ENCODE measurements around the gene BMAL1.

BMAL1 gene

DNA sequence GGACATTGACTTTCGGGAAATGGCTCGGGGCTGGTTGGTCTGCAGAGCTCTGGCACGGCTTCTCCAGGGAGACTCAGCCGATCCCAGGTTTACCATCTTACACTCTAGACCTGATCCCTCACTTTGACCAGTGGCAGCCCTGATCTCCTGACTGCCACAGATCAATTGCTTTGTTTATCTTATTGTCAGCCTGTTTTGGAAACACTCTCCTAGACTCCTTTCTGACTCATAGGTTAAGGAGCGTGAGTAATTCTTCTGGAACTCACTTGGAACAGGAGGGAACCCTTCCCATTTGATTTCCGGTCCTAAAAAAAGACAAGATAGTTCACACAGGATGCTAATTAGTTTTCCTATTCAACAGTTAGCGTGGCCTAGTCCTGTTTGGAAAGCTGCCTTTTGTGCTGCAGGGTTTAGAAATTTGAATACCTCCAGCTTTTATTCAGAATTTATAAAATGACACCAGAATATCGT, 16.0 kb upstream of the BMAL1 start:
- H3K4me3 ChIP-seq (ENCODE audit: low read depth in 1 of 2, low read length in 2 of 2), result peak overlapping the region in 1 of 2 donors; percentile 4
- peaks cover 12 to 28% of the 10 kb centered on the region in 2 donors for H3K4me1 ChIP-seq (ENCODE audit: control insufficient read depth in 1 of 2, insufficient read depth in 2 of 2, low read length in 2 of 2)
- no peaks in the 10 kb centered on the region for H3K36me3 ChIP-seq (ENCODE audit: control insufficient read depth in 1 of 2, insufficient read depth in 2 of 2, low read length in 2 of 2)
- no peaks in the 10 kb centered on the region for H3K27me3 ChIP-seq (ENCODE audit: low read depth, low read length)
- peak overlapping the region; percentile 67 for H3K27ac ChIP-seq (ENCODE audit: low read length)
- H3K9me3 ChIP-seq (ENCODE audit: control insufficient read depth in 1 of 2, low read length in 2 of 2), result no peaks in the 10 kb centered on the region

DNA sequence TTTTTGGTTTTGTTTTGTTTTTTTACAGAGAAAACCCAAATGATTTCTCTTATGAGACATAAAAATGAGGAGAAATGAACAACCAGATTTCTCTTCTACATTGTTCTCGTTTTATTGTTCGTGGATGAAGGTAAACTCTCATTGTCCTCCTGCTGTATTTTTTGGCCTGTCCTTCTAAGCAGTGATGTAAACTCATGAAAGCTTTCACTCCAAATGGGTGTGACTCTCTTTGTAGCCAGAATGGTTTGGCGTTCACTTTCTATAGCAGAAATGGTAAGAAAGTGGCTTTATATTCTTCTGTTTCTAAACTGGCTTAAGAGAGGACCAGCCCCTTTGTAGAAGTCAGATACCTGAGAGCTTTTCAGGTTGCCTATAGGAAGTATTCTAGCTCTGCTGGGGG, 15.5 kb upstream of the BMAL1 start:
- H3K27ac ChIP-seq (ENCODE audit: low read length), result peak overlapping the region; percentile 67
- H3K4me3 ChIP-seq (ENCODE audit: low read depth in 1 of 2, low read length in 2 of 2), result no peak overlapping the region
- no peaks in the 10 kb centered on the region for H3K27me3 ChIP-seq (ENCODE audit: low read depth, low read length)
- no peaks in the 10 kb centered on the region for H3K9me3 ChIP-seq (ENCODE audit: control insufficient read depth in 1 of 2, low read length in 2 of 2)
- H3K36me3 ChIP-seq (ENCODE audit: control insufficient read depth in 1 of 2, insufficient read depth in 2 of 2, low read length in 2 of 2), result no peaks in the 10 kb centered on the region
- H3K4me1 ChIP-seq (ENCODE audit: control insufficient read depth in 1 of 2, insufficient read depth in 2 of 2, low read length in 2 of 2), result peaks cover 12 to 28% of the 10 kb centered on the region in 2 donors

DNA sequence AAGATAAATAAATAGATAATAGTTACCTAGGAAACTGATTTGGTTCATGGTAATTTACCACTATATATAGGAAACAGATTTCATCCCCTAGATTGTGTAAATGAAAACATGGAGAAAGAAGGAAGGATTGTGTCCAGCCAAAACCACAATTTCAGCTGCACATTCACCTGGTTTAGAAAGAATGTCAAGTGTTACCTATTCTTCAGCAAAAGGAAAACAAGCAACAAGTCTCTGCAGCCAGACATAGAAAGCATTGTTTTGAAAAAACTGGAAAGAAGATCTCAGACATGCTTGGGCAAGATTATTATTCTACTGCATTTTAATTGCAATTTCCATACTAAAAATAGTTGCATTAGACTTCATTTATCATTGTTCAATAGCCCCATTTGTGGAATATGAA, 8.8 kb upstream of the BMAL1 start:
- H3K4me1 ChIP-seq (ENCODE audit: control insufficient read depth in 1 of 2, insufficient read depth in 2 of 2, low read length in 2 of 2), result no peaks in the 10 kb centered on the region
- no peaks in the 10 kb centered on the region for H3K36me3 ChIP-seq (ENCODE audit: control insufficient read depth in 1 of 2, insufficient read depth in 2 of 2, low read length in 2 of 2)
- no peak overlapping the region for H3K27ac ChIP-seq (ENCODE audit: low read length)
- peaks cover 5% of the 10 kb centered on the region for H3K27me3 ChIP-seq (ENCODE audit: low read depth, low read length)
- H3K9me3 ChIP-seq (ENCODE audit: control insufficient read depth in 1 of 2, low read length in 2 of 2), result no peaks in the 10 kb centered on the region
- no peak overlapping the region for H3K4me3 ChIP-seq (ENCODE audit: low read depth in 1 of 2, low read length in 2 of 2)

DNA sequence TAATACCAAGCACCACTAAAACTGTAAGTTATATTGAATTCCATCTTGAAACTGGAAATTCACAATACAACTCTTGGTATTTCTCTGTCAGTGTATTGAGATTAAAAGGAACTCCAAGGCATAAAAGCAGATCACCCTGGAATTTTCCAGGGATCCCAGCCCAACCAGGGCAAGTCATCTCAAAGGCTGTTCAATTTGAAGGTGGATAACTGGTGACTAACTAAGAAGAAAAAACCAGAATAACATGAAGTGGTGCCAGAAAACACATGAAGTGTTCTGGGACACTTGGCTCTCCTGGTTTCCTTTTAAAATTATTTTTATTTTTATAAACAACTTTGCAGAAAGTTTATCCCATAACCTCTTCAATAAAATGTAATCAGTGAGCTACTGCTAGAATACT, 7.8 kb upstream of the BMAL1 start:
- Histone ChIP-seq H3K9me3 (ENCODE audit: control insufficient read depth in 1 of 2, low read length in 2 of 2) (no peaks in the 10 kb centered on the region), H3K27me3 (ENCODE audit: low read depth, low read length) (peaks cover 5% of the 10 kb centered on the region), H3K36me3 (ENCODE audit: control insufficient read depth in 1 of 2, insufficient read depth in 2 of 2, low read length in 2 of 2) (no peaks in the 10 kb centered on the region), H3K4me1 (ENCODE audit: control insufficient read depth in 1 of 2, insufficient read depth in 2 of 2, low read length in 2 of 2) (no peaks in the 10 kb centered on the region), H3K27ac (ENCODE audit: low read length) (no peak overlapping the region), H3K4me3 (ENCODE audit: low read depth in 1 of 2, low read length in 2 of 2) (no peak overlapping the region)

DNA sequence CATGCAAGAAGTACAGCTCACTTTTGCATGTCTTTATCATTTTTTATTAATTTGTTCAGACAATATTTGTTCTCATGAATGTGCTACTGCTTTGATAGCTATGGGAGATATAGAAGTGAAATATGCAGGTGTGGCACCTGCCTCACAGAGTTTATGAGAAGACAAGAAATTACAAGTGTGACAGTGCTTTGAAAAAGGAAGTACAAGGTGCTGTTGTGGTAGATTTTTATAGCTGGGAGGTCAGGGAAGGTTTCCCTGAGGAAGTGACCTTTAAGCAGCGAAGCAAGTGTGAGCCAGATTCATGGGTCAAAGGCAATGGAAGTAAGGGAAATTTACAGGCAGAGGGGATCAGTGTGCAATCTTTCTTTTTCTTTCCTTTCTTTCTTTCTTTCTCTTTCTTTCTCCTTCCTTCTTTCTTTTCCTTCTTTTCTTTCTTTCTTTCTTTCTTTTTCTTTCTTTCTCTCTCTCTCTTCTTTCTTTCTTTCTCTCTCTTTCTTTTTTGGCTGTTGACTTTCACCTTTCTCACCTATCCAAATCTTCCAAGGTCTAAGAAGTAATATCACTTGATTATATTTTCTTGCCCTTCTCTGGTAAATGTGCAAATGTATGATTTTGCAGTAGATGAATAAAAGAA, 6.4 kb upstream of the BMAL1 start:
- Histone ChIP-seq H3K27me3 (ENCODE audit: low read depth, low read length) (peaks cover 5% of the 10 kb centered on the region), H3K4me1 (ENCODE audit: control insufficient read depth in 1 of 2, insufficient read depth in 2 of 2, low read length in 2 of 2) (peaks cover 0 to under 1% of the 10 kb centered on the region in 2 donors), H3K36me3 (ENCODE audit: control insufficient read depth in 1 of 2, insufficient read depth in 2 of 2, low read length in 2 of 2) (no peaks in the 10 kb centered on the region), H3K9me3 (ENCODE audit: control insufficient read depth in 1 of 2, low read length in 2 of 2) (no peaks in the 10 kb centered on the region), H3K27ac (ENCODE audit: low read length) (no peak overlapping the region), H3K4me3 (ENCODE audit: low read depth in 1 of 2, low read length in 2 of 2) (no peak overlapping the region)

DNA sequence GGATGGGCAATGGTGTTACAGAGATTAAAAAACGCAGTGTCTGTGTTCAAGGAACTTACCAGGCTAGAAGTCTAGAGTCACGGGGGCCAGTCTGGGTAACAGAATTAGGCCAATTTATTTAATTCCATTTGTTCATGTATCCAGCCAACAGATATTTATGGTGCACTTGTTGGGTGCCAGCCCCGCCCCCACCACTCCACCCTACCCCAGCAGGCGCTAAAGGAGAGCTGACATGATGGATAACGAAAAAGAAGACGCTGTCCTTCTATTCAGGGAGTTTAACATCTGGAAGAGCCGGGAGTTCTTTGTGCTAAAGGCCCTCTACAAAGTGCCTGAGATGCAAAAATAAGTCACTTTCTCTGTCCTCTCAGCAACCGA, 1.1 kb upstream of the BMAL1 start:
- peak overlapping the region; percentile 91 to 96 for H3K4me3 ChIP-seq (ENCODE audit: low read depth in 1 of 2, low read length in 2 of 2)
- H3K27me3 ChIP-seq (ENCODE audit: low read depth, low read length), result peaks cover 5% of the 10 kb centered on the region
- H3K27ac ChIP-seq (ENCODE audit: low read length), result peak overlapping the region; percentile 81
- H3K4me1 ChIP-seq (ENCODE audit: control insufficient read depth in 1 of 2, insufficient read depth in 2 of 2, low read length in 2 of 2), result peaks cover 6% of the 10 kb centered on the region in 2 donors
- H3K9me3 ChIP-seq (ENCODE audit: control insufficient read depth in 1 of 2, low read length in 2 of 2), result no peaks in the 10 kb centered on the region
- H3K36me3 ChIP-seq (ENCODE audit: control insufficient read depth in 1 of 2, insufficient read depth in 2 of 2, low read length in 2 of 2), result no peaks in the 10 kb centered on the region

DNA sequence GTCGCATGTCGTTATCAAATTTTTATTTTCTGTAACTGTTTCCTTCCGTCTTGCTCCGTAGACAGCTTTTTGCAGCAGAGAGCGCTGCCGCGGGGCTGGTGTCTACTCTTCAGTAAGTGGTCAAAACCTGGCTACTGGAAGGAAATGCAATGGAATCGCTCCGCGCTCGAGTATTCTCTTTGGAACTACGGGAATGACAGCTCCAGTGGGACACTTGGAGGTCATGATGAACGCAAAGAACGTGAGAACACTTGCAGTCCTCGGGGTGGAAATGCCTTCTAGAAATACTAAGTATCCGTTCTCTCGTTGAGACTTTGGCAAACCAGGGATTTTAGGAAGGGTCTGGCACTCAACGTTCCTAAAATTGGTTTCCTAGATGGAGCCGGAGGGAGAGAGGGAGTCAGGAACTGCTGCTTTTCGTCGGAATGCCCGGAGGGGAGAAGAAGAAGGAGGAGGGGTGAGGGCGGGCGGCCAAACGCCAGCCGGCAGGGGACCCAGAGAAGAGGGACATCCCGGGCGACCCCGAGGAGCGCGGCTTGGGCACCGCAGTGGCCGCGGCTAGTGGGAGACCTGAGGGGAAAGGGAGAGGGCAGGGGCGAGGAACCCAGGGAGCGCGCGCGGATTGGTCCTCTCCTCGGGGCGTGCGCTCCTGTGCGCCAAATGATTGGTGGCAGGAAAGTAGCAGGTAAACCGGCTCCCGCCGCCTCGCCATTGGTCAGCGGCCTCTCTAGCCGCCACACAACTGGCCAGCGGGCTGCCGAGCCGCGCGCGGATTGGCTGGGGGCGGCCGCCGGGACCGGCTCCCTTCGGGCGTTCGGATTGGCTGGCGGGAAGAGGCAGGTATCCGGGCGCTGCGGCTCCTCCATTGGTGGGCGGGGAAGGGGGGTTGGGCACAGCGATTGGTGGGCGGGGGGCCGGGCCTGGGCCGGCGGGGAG, 490 bp upstream of the BMAL1 start:
- peak overlapping the region; percentile 81 for H3K27ac ChIP-seq (ENCODE audit: low read length)
- no peaks in the 10 kb centered on the region for H3K36me3 ChIP-seq (ENCODE audit: control insufficient read depth in 1 of 2, insufficient read depth in 2 of 2, low read length in 2 of 2)
- H3K9me3 ChIP-seq (ENCODE audit: control insufficient read depth in 1 of 2, low read length in 2 of 2), result no peaks in the 10 kb centered on the region
- H3K27me3 ChIP-seq (ENCODE audit: low read depth, low read length), result peaks cover 5% of the 10 kb centered on the region
- H3K4me3 ChIP-seq (ENCODE audit: low read depth in 1 of 2, low read length in 2 of 2), result peak overlapping the region; percentile 91 to 96
- H3K4me1 ChIP-seq (ENCODE audit: control insufficient read depth in 1 of 2, insufficient read depth in 2 of 2, low read length in 2 of 2), result peaks cover 6% of the 10 kb centered on the region in 2 donors

DNA sequence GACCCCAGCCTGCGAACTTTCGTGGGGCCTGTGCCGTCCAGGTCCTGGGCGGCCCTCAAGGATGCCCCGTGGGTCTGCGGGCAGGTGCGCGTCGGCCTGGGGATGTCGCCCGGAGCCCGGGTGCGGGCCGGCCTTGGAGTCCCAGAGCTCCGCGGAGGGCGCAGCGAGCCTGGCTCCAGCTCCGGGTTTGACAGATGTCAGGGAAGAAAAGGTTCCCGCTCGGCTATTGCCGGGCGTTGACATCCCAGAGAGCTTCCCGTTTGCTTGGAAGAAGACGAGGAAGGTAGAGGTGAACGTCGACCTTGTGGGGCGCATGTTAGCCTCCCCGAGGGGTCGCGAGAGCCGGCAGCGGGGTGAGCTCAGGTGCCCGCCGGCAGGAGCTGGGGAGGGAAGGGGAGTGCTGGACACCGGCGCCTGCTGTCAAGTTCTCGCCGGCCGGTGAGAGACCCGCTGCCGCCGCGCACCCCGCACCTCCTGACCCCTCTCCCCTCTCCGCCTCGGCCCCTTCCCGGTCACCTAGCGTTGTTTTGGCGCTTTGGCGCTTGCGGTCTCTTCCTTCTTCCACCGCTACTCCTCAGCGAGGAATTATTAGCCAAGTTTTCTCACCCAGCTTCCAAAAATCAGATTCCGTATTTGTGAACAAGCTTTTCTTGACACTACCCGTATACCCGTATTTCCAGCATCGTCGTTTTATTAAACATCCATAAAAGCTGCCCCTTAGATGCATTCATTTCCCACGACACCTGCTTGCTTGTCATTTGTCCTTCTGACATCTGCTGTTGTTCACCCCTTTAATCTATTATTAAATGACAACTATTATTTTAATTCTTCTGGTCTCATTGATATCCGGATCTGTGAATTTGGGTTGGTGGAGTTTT, 1.3 kb downstream of the BMAL1 start:
- no peaks in the 10 kb centered on the region for H3K36me3 ChIP-seq (ENCODE audit: control insufficient read depth in 1 of 2, insufficient read depth in 2 of 2, low read length in 2 of 2)
- no peak overlapping the region for H3K27ac ChIP-seq (ENCODE audit: low read length)
- peaks cover 6% of the 10 kb centered on the region in 2 donors for H3K4me1 ChIP-seq (ENCODE audit: control insufficient read depth in 1 of 2, insufficient read depth in 2 of 2, low read length in 2 of 2)
- H3K27me3 ChIP-seq (ENCODE audit: low read depth, low read length), result no peaks in the 10 kb centered on the region
- H3K4me3 ChIP-seq (ENCODE audit: low read depth in 1 of 2, low read length in 2 of 2), result peak overlapping the region; percentile 72 to 96
- no peaks in the 10 kb centered on the region for H3K9me3 ChIP-seq (ENCODE audit: control insufficient read depth in 1 of 2, low read length in 2 of 2)

DNA sequence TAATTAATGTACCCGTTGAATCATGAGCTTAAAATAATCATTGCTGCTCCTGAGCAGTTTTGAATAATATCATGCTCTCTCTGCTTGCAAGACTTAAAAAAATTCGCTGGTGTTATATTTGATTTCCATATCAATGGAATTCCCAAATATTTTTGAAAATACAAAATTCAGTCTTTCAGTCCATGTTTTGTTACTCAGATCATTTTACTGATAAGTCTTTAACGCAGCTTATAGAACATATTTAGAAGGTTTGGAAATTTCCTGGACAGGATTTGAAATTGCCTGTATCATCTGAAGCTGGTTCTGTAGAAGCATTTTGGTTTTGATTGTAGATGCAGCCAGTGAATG, 1.9 kb downstream of the BMAL1 start:
- Histone ChIP-seq H3K4me3 (ENCODE audit: low read depth in 1 of 2, low read length in 2 of 2) (peak overlapping the region in 1 of 2 donors; percentile 72), H3K4me1 (ENCODE audit: control insufficient read depth in 1 of 2, insufficient read depth in 2 of 2, low read length in 2 of 2) (peaks cover 6% of the 10 kb centered on the region in 2 donors), H3K36me3 (ENCODE audit: control insufficient read depth in 1 of 2, insufficient read depth in 2 of 2, low read length in 2 of 2) (no peaks in the 10 kb centered on the region), H3K27me3 (ENCODE audit: low read depth, low read length) (no peaks in the 10 kb centered on the region), H3K27ac (ENCODE audit: low read length) (no peak overlapping the region), H3K9me3 (ENCODE audit: control insufficient read depth in 1 of 2, low read length in 2 of 2) (no peaks in the 10 kb centered on the region)

DNA sequence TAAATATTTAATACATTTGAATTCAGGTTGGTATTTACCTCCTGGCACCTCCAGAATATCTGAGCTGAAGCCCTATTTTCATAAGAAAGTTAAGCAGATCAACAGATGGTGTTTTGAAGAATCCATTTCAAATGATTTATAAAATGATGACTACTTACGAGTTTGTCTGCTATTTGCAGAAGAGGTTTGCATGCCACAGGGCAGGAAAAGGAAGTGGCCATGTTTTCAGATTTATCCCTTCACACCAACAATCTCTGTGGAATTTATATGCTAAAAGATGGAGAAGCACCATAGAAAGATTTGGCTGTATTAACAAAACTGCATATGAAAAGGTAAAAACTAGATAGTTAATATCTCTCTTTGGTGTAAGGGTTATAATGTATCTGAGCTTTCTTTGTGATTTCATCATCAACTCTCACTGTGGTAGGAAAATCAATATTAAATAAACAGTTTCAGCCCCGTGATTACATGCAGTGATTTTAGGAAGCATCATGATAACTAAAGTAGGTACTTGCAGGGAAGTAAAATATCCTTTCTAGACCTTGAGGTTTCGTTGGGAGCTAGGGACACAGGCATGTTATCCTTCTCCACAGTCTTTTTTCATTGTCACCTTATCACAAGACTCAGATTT, 2.6 kb downstream of the BMAL1 start:
- Histone ChIP-seq H3K4me3 (ENCODE audit: low read depth in 1 of 2, low read length in 2 of 2) (no peak overlapping the region), H3K4me1 (ENCODE audit: control insufficient read depth in 1 of 2, insufficient read depth in 2 of 2, low read length in 2 of 2) (peaks cover 6% of the 10 kb centered on the region in 2 donors), H3K27me3 (ENCODE audit: low read depth, low read length) (no peaks in the 10 kb centered on the region), H3K9me3 (ENCODE audit: control insufficient read depth in 1 of 2, low read length in 2 of 2) (no peaks in the 10 kb centered on the region), H3K36me3 (ENCODE audit: control insufficient read depth in 1 of 2, insufficient read depth in 2 of 2, low read length in 2 of 2) (no peaks in the 10 kb centered on the region), H3K27ac (ENCODE audit: low read length) (no peak overlapping the region)
